ENCODE data around the gene LHFPL4. TPM values are rescaled to one million over a fixed set of nuclear protein-coding genes. Genes with fewer than 3 reads are reported as not detected.

Gene LHFPL4
- total and polyA plus RNA-seq, 9 of the 15 experiments (the other 6 are each of a cell fraction or from before 2014, with no cell fraction given), result not detected

DNA sequence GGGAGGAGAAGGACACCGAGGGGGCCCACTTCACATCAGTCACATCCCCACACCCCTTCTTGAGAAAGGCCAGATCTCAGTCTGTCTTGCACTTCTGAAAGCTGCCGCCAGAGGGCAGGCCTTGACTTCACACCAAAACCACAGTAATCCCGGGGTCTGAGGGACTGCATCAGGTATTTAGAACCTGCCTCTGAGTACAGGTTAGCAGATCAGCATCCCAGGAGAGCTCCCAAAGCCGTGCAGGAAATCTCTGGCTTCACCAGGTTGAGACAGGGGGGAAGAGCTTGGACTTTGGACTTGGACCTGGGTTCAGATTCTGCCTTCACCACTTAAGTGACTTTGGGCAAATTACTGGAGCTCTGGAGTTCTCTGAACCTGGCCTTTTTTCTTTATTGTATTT lies 50.3 kb downstream of the LHFPL4 start:
- FAIRE-seq, result peak; percentile 98
- Histone ChIP-seq H3K9me3 (replicated peaks; ENCODE audit: control insufficient read depth, insufficient read depth, low read depth, low read length) (no peaks in the 10 kb centered on the region), H3K4me3 (no peak overlapping the region), H3K9ac (ENCODE audit: insufficient read depth in 1 of 2, low read depth in 2 of 2, low read length in 2 of 2) (no peak overlapping the region), H3K79me2 (ENCODE audit: control insufficient read depth, insufficient read depth, low read length) (no peaks in the 10 kb centered on the region), H4K20me1 (replicated peaks; ENCODE audit: control insufficient read depth, insufficient read depth, low read length) (peaks cover 15% of the 10 kb centered on the region), H2AFZ (ENCODE audit: low read depth, low read length) (no peak overlapping the region), H3K27me3 (ENCODE audit: control insufficient read depth in 2 of 2, insufficient read depth in 2 of 2, low read length in 2 of 2) (peaks cover 20 to 47% of the 10 kb centered on the region in 2 experiments; a peak in 4 of 5 replicates), H3K27ac (ENCODE audit: extremely low read depth, low read depth, low read length) (no peak overlapping the region), H3K9me1 (ENCODE audit: control insufficient read depth, insufficient read depth, low read length) (no peaks in the 10 kb centered on the region), H3K4me2 (ENCODE audit: insufficient read depth, low read length) (no peak overlapping the region), H3K36me3 (ENCODE audit: control insufficient read depth, insufficient read depth, low read length) (no peaks in the 10 kb centered on the region), H3K4me1 (replicated peaks in 1 of 2; ENCODE audit: control insufficient read depth in 2 of 2, insufficient read depth in 2 of 2, low read length in 2 of 2) (peaks cover 0 to 8% of the 10 kb centered on the region in 2 experiments; a peak in 3 of 5 replicates)
- 2% methylated on average over 4 of the region's 4 CpGs for WGBS (ENCODE audit: insufficient coverage, low coverage, missing lambda C conversion rate)
- intact Hi-C loops (cut with micrococcal nuclease) (loop anchor here (1.0 to 10.0 kb wide), 5 partner anchors 144 to 292 kb away; partner anchors contain the start of genes ARPC4, MTMR14 and TADA3), in situ Hi-C loops (cut with MboI) (loop anchor here (10.0 to 25.0 kb wide), 2 partner anchors 222 to 809 kb away; partner anchors contain the start of gene SEC13)
- CTCF ChIA-PET (ENCODE audit: low intra/inter-chr PET ratio), result interaction anchor here (0.5 to 0.9 kb wide), 3 partner anchors 150 to 1236 kb away, joined by 3 read pairs; no protein-coding TSS in a partner anchor
- peak; percentile 82 to 90 (median 84) for DNase-seq (ENCODE audit: extremely low read depth in 1 of 4, low spot score in 3 of 4)
- no TSS peak for BruUV-seq (replicated peaks)
- ATAC-seq, result peak; percentile 77
- POLR2A ChIA-PET, result interaction anchor here (0.6 to 1.8 kb wide), 6 partner anchors 9 to 528 kb away, joined by 3 to 7 read pairs (median 4); no protein-coding TSS in a partner anchor
- TF ChIP-seq ZFP91 (CRISPR knock-in tag; IDR thresholded peaks at IDR 0.05) (no peak), RB1 (IDR thresholded peaks at IDR 0.05; ENCODE audit: low read depth) (peak; percentile 75; the same call in 1 of the 2 replicates), CBX3 (IDR thresholded peaks at IDR 0.05; ENCODE audit: borderline replicate concordance in 1 of 2, low read length in 2 of 2) (peak in 1 of 2 experiments; percentile 49; a peak in 1 of 3 replicates), OTX1 (CRISPR knock-in tag; IDR thresholded peaks at IDR 0.05) (no peak), CTCF (IDR thresholded peaks at IDR 0.05 in 2 of 3, conservative IDR thresholded peaks at IDR 0.05 in 1 of 3; ENCODE audit: insufficient read depth in 2 of 3, low read depth in 1 of 3, low read length in 3 of 3) (peak; percentile 88 to 98 (median 97)), RBM17 (IDR thresholded peaks at IDR 0.05; ENCODE audit: borderline replicate concordance, low read depth, low read length) (no peak), TAF15 (IDR thresholded peaks at IDR 0.05; ENCODE audit: low read depth, low read length) (no peak), HMG20B (CRISPR knock-in tag; IDR thresholded peaks at IDR 0.05) (no peak), ZBTB12 (CRISPR knock-in tag; IDR thresholded peaks at IDR 0.05) (no peak), ZNF551 (CRISPR knock-in tag; IDR thresholded peaks at IDR 0.05) (no peak), CTBP1 (IDR thresholded peaks at IDR 0.05; ENCODE audit: borderline replicate concordance) (peak; percentile 45; the same call in 1 of the 2 replicates), ZNF655 (CRISPR knock-in tag; IDR thresholded peaks at IDR 0.05) (no peak), BCL6 (CRISPR knock-in tag; IDR thresholded peaks at IDR 0.05) (no peak), MTF1 (CRISPR knock-in tag; IDR thresholded peaks at IDR 0.05; ENCODE audit: borderline replicate concordance) (no peak), ARID2 (IDR thresholded peaks at IDR 0.05) (peak; percentile 61; the same call in 1 of the 2 replicates), MAFG (tag; conservative IDR thresholded peaks at IDR 0.05) (no peak), RCOR1 (IDR thresholded peaks at IDR 0.05; ENCODE audit: borderline replicate concordance in 1 of 2, low read depth in 2 of 2, low read length in 2 of 2) (0 out of 4 replicates have a peak, but pooled peaks of 1 of the 2 experiments have one; percentile 31)

Measured in K562 (cell line).